Thyroid gland (tissue), 4 donors: ENCODE results near the gene GNB2.

ENCODE experiments used
- CTCF ChIP-seq, 6 experiments: fragments of 200-600 bp in 3 of 6; fragments of 450-650 bp in 3 of 6; sonication (generic) in 3 of 6; IDR thresholded peaks; one replicate each; pipeline ENCODE4 v1.5.1; 2016 to 2019; ENCODE audit warnings: antibody characterized with exemption in 6 of 6, mild to moderate bottlenecking in 2 of 6, inconsistent platforms in 1 of 6, moderate library complexity in 1 of 6
- POLR2A ChIP-seq, 2 donors: fragments of 450-650 bp; IDR thresholded peaks; one replicate each; pipeline ENCODE4 v1.6.1; 2017; ENCODE audit warnings: antibody characterized with exemption in 2 of 2, mild to moderate bottlenecking in 2 of 2, moderate library complexity in 1 of 2

GRCh38 chr7:100720671-100721504 lies 47.3 kb downstream of the GNB2 start:
- TF ChIP-seq CTCF (IDR thresholded peaks at IDR 0.05) (no peak), POLR2A (IDR thresholded peaks at IDR 0.05) (no peak)
